OCI-LY1 (cell line): ENCODE data around the gene MAP4K1.
"Not testable (repeated sequence)": the region's sequence is repeated elsewhere in the genome, so short reads cannot be mapped to it uniquely, and the experiment has no call there.

Source experiments
- H2AFZ ChIP-seq: fragments of 200-600 bp; sonication (generic), shearing (Covaris generic); 2 replicates; pipeline ENCODE4 v1.6.0; 2014; ENCODE audit warnings: antibody characterized with exemption, mild to moderate bottlenecking, low read length
- H3F3A ChIP-seq: fragments of 200-600 bp; sonication (generic), shearing (Covaris generic); 2 replicates; pipeline ENCODE4 v1.6.0; 2014; ENCODE audit warnings: mild to moderate bottlenecking, antibody characterized with exemption, low read length, moderate library complexity; ENCODE audit not compliant: insufficient read depth
- H3K27ac ChIP-seq: fragments of 200-600 bp; sonication (generic); 2 replicates; pipeline ENCODE4 v1.5.1; 2014; ENCODE audit warnings: low read length, mixed run types, mild to moderate bottlenecking, low read depth; ENCODE audit not compliant: poor library complexity, severe bottlenecking
- H3K27me3 ChIP-seq: fragments of 200-600 bp; sonication (generic); 2 replicates; pipeline ENCODE4 v1.6.0; 2014; ENCODE audit warnings: antibody characterized with exemption, mild to moderate bottlenecking, low read length, moderate library complexity; ENCODE audit not compliant: insufficient read depth
- H3K36me3 ChIP-seq: fragments of 200-600 bp; sonication (generic); 2 replicates; pipeline ENCODE4 v1.6.1; 2014; ENCODE audit warnings: mild to moderate bottlenecking, antibody characterized with exemption, low read length, moderate library complexity, mixed read lengths; ENCODE audit not compliant: insufficient read depth
- H3K4me1 ChIP-seq: fragments of 200-600 bp; sonication (generic); 2 replicates; pipeline ENCODE4 v1.5.1; 2014; ENCODE audit warnings: mild to moderate bottlenecking, low read length, moderate library complexity; ENCODE audit not compliant: insufficient read depth, severe bottlenecking
- H3K4me2 ChIP-seq: fragments of 200-600 bp; sonication (generic), shearing (Covaris generic); 2 replicates; pipeline ENCODE4 v1.6.1; 2014; ENCODE audit warnings: low read length
- H3K4me3 ChIP-seq: fragments of 200-600 bp; sonication (generic); 2 replicates; pipeline ENCODE4 v1.5.1; 2014; ENCODE audit warnings: low read length, low read depth, mild to moderate bottlenecking, mixed read lengths; ENCODE audit not compliant: poor library complexity, severe bottlenecking
- H3K79me2 ChIP-seq: fragments of 200-600 bp; shearing (Covaris generic); 2 replicates; pipeline ENCODE4 v1.6.1; 2016; ENCODE audit warnings: mixed run types, low read length, mixed read lengths; ENCODE audit not compliant: insufficient read depth
- H3K9ac ChIP-seq: fragments of 200-600 bp; sonication (generic), shearing (Covaris generic); 2 replicates; pipeline ENCODE4 v1.6.1; 2014; ENCODE audit warnings: mild to moderate bottlenecking, low read length, mixed read lengths
- H3K9me2 ChIP-seq: fragments of 200-600 bp; sonication (generic), shearing (Covaris generic); 2 replicates; pipeline ENCODE4 v1.6.1; 2014; ENCODE audit warnings: low read depth, mild to moderate bottlenecking, low read length, mixed read lengths
- H3K9me3 ChIP-seq: fragments of 200-600 bp; shearing (Covaris generic); 2 replicates; pipeline ENCODE4 v1.6.1; 2014; ENCODE audit warnings: low read length, mixed read lengths
- H4K20me1 ChIP-seq: fragments of 200-600 bp; sonication (generic), shearing (Covaris generic); 2 replicates; pipeline ENCODE4 v1.6.0; 2016; ENCODE audit warnings: mild to moderate bottlenecking, low read length; ENCODE audit not compliant: insufficient read depth
- CTCF ChIP-seq: fragments of 200-600 bp; sonication (generic), shearing (Covaris generic); IDR thresholded peaks from 2 replicates; pipeline ENCODE4 v1.5.1; 2017; ENCODE audit warnings: mild to moderate bottlenecking, antibody characterized with exemption, low read length, moderate library complexity, mixed read lengths
- EZH2 ChIP-seq: fragments of 200-600 bp; sonication (generic), shearing (Covaris generic); IDR thresholded peaks from 2 replicates; pipeline ENCODE4 v1.8.0; 2017; ENCODE audit warnings: borderline replicate concordance, mixed run types, mild to moderate bottlenecking, antibody characterized with exemption, low read length, moderate library complexity, mixed read lengths

MAP4K1 gene

GRCh38 chr19:38561053-38561606 lies 56.6 kb downstream of the MAP4K1 start:
- no peaks in the 10 kb centered on the region for H3K9me3 ChIP-seq
- H3K79me2 ChIP-seq = no peaks in the 10 kb centered on the region
- H3K36me3 ChIP-seq = no peaks in the 10 kb centered on the region
- TF ChIP-seq CTCF = no peak
- no peak for TF ChIP-seq EZH2
- 0 out of 2 replicates have a peak, but pooled peaks cover 2% of the 10 kb centered on the region for H3F3A ChIP-seq
- no peak overlapping the region for H2AFZ ChIP-seq
- no peaks in the 10 kb centered on the region for H4K20me1 ChIP-seq
- H3K4me1 ChIP-seq = peaks cover 29% of the 10 kb centered on the region
- peaks cover 8% of the 10 kb centered on the region; the same call in 1 of the 2 replicates for H3K27me3 ChIP-seq
- peak overlapping the region; percentile 23 for H3K4me3 ChIP-seq
- peak overlapping the region; percentile 45; the same call in 1 of the 2 replicates for H3K4me2 ChIP-seq
- no peak overlapping the region for H3K9ac ChIP-seq
- no peak overlapping the region for H3K27ac ChIP-seq
- no peaks in the 10 kb centered on the region for H3K9me2 ChIP-seq

DNA sequence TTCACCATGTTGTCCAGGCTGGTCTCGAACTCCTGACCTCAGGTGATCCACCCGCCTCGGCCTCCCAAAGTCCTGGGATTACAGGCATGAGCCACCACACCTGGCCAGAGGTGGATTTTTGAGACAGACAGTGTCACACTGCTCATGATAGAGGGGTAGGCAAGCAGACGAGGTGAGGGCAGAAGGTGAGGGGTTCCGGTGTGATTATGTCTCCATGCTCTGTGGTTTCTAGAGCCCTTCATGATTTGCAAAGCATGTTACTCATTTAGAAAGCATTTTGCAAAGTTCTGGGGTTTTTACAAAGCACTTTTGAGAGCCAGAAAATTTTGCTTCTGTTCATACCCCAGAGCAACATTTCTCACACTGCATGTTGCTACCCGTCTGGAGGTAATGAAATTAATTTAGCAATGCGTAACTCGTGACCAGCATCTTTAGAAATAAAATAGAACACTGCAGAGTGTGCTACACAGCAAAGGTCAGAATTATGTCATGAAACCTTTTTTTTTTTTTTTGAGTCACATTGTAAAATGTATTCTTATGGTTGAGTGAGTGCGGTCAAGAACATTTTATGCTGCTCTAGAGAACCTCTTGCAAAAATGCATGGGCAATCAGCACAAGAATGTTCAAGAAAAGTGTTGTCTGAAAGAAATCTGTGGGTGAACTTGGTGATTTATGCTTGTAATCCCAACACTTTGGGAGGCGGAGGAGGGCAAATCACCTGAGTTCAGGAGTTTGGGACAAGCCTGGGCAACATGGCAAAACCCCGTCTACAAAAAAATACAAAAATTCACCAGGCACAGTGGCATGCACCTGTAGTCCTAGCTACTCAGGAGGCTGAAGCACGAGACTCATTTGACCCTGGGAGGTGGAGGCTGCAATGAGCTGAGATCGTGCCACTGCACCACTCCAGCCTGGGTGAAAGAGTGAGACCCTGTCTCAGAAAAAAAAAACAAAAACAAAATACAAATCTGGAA lies 58.0 kb downstream of the MAP4K1 start:
- peak overlapping the region; percentile 79 for H3K27ac ChIP-seq
- H4K20me1 ChIP-seq = no peaks in the 10 kb centered on the region
- H3K36me3 ChIP-seq = no peaks in the 10 kb centered on the region
- no peak overlapping the region for H2AFZ ChIP-seq
- peaks cover 6% of the 10 kb centered on the region; the same call in 1 of the 2 replicates for H3K27me3 ChIP-seq
- no peaks in the 10 kb centered on the region for H3K79me2 ChIP-seq
- H3K4me1 ChIP-seq = peaks cover 29% of the 10 kb centered on the region
- TF ChIP-seq CTCF = no peak
- TF ChIP-seq EZH2 = no peak
- peak overlapping the region; percentile 39; the same call in 1 of the 2 replicates for H3K9ac ChIP-seq
- 0 out of 2 replicates have a peak, but pooled peaks cover 2% of the 10 kb centered on the region for H3F3A ChIP-seq
- H3K9me2 ChIP-seq = no peaks in the 10 kb centered on the region
- peak overlapping the region; percentile 46 for H3K4me2 ChIP-seq
- no peaks in the 10 kb centered on the region for H3K9me3 ChIP-seq
- no peak overlapping the region for H3K4me3 ChIP-seq

DNA sequence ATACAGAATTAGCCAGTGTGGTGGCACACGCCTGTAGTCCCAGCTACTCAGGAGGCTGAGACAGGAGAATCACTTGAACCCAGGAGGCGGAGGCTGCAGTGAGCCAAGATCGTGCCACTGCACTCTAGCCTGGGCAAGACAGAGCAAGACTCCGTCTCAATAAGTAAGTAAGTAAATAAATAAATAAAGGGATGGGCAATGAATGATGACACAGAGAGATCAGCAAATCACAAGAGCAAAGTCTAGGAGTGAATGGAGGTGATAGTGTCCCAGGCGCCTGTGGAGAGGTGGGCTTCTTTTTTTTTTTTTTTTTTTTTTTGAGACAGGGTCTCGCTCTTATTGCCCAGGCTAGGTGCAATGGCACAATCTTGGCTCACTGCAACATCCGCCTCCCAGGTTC lies 58.8 kb downstream of the MAP4K1 start:
- not testable (repeated sequence) for H3F3A ChIP-seq, H3K79me2 ChIP-seq, H3K9me3 ChIP-seq, H3K9me2 ChIP-seq, H3K9ac ChIP-seq, H3K4me3 ChIP-seq, H4K20me1 ChIP-seq, H3K27me3 ChIP-seq, H3K4me2 ChIP-seq, H2AFZ ChIP-seq, H3K36me3 ChIP-seq
- peaks cover 29% of the 10 kb centered on the region for H3K4me1 ChIP-seq
- H3K27ac ChIP-seq = peak overlapping the region; percentile 79
